NCI-H524 treated with DMSO at 0.1 percent for 48 hours (cell line): Measurements from ENCODE around the gene CTNNA2.

Experiments
- DNase-seq: peaks from one replicate; lab custom pipeline; 2025; lab: John Stamatoyannopoulos, UW

CTNNA2 gene

GRCh38 chr2:79984476-79984875 is 471.6 kb downstream of the CTNNA2 start:
- no peak for DNase-seq

GRCh38 chr2:79985145-79985544 is 472.3 kb downstream of the CTNNA2 start:
- no peak for DNase-seq

- no peak for DNase-seq
Measured at GRCh38 chr2:79985571-79985970, 472.7 kb downstream of the CTNNA2 start.

GRCh38 chr2:79993144-79993543 is 480.3 kb downstream of the CTNNA2 start:
- DNase-seq = no peak

GRCh38 chr2:79994161-79994560 is 481.3 kb downstream of the CTNNA2 start:
- no peak for DNase-seq

DNA sequence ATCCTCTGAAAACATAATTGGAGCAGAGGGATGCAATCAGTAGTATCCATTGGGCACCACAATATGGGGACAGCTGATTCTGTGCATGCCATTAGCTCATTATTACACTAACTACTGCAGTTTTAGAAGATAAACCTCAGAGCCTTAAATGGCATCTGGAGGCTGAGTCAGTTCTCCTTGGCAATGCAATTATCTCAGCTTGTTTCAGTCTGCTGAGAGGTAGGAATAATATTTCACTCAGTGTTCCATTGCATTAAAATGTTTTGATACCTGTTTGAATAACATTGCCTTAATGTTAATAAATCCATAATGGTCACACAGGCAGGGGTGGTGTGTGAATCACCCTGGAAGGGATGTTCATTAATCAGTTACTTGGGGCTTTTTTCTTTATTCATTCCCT is 482.1 kb downstream of the CTNNA2 start:
- DNase-seq = no peak

DNA sequence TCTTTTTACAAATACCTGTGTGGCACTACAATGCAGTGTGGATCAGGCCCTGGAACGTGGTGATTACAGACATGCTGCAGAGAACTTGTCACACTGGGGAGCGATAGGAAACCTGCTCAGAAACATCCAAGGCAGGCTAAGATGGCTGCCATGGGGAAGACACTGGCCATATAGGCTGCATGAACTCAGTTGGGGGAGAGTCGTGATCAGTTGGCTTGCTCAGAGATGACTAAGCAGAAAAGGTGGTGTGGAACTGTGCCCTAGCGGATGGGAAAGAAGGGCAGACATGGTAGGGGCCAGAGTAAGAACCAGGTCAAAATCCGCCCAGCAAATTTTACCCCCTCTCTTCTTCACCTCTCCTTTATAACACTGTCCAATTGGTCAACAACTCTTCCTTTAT is 483.9 kb downstream of the CTNNA2 start:
- no peak for DNase-seq

- no peak for DNase-seq
Measured at GRCh38 chr2:80001701-80002101, 488.9 kb downstream of the CTNNA2 start.

GRCh38 chr2:80002112-80002511 is 489.3 kb downstream of the CTNNA2 start:
- DNase-seq = no peak

GRCh38 chr2:80002568-80003157 is 489.8 kb downstream of the CTNNA2 start:
- no peak for DNase-seq

DNA sequence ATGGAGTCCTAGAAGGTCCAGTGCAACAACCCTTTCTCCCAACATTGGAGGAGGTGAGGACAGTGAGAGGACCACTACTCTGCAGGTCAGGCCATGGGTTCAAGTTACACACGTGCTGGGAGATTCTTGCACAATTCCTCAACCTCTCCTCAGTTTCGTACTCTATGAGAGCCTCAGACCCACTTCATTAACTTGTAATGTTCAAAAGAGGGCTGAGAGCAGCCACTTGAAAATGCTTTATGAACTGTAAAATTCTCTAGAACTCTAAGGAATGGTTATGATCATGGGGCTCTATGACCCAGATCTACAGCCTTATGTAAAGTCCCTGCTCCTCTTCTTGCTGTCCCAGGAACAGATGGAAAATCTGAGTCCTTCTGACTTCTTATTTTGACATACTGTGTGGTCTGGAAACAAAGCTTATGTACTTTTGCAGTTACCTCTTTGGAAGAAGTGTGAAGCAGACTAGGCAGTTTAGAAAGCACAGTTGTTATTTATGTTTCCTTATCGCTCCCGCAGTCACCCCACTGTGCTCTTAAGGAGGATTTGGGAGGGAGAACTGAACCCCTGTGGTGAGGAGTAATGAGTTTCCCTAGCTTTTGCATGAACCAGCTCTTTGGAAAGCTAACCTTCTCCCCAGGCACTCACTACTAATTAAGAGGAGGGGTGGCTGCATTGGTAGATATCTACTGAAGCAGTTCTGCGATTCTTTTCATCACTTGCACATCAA is 495.1 kb downstream of the CTNNA2 start:
- no peak for DNase-seq

GRCh38 chr2:80008596-80008995 is 495.7 kb downstream of the CTNNA2 start:
- DNase-seq = no peak

GRCh38 chr2:80009211-80009610 is 496.4 kb downstream of the CTNNA2 start:
- DNase-seq = no peak

DNA sequence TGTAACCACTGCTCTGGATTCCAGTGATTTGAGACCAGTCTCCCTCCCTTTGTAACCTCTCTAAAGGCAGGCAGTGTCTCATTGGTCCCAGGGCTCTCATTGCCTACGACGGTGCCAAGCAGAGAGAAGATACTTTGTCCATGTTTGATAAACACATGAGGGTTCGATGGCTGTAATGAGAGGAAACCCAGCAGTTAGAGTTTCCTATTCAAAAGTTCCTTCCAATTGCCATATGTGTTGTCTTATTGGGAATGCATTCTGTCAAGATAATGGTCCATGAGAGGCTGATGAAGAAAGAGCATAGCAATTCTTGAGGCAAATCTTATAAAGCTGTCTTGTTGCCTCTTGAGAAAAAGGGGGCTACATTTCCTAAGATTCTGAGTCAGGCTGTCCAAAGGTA is 499.2 kb downstream of the CTNNA2 start:
- DNase-seq = no peak

GRCh38 chr2:80014637-80015036 is 501.8 kb downstream of the CTNNA2 start:
- no peak for DNase-seq

GRCh38 chr2:80016171-80016570 is 503.3 kb downstream of the CTNNA2 start:
- DNase-seq = no peak

DNA sequence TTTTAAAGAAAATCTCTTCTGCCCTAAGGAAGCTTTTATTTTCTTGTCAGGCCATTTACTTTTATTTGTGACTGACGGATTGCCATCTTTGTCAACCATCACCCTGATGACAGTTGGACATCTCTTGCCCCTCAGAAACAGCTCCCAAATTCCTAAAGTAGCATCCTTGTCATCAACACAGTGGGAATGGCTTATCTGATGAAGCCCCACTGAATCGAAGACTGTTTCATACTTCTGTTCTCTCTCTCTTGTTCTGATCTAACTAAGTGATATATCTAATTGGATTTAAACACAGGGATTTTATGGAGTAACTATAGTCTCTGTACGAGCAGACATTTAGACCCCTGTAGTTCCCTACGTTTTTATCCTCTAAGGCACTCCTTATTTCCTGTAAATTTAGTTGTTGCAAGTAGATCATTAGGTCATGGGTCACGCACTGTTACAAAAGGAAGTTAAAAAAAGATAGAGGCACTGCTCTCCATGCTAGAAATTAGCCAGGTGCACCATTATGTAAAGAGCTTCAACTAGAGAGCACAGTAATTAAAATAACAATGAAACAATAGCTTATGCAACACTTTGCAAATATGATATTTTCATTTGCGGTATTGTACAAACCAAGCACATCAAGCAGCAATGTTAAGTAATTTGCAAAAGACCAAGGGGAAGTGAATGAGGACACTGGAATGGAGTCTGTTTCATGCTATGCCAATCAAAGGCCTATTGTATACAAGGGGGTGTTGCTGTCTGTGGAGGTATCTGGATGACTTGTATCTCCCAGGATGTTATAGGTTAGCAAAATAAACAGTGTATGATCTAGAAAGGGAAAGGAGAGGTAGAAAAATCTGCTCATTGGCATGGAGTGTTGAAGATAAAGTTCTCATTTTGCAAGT is 507.0 kb downstream of the CTNNA2 start:
- no peak for DNase-seq

DNA sequence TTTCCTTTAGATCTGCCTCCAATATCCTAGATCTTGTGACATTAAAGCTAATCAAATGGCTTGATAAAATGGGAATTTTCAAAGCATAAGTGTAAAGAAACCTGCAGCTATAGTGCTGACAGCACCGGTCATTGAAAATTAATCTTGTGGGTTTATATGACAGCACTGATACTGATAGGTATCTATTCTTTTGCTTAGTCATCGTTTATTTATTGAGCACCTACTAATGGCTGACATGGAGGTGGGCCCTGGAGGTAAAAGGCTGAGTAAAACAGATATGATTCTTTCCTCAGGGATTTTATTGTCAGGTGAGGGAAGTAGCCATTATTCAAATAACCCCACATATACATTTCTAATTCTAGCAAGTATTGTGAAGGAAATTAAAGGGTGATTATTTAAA is 509.2 kb downstream of the CTNNA2 start:
- DNase-seq = no peak

DNA sequence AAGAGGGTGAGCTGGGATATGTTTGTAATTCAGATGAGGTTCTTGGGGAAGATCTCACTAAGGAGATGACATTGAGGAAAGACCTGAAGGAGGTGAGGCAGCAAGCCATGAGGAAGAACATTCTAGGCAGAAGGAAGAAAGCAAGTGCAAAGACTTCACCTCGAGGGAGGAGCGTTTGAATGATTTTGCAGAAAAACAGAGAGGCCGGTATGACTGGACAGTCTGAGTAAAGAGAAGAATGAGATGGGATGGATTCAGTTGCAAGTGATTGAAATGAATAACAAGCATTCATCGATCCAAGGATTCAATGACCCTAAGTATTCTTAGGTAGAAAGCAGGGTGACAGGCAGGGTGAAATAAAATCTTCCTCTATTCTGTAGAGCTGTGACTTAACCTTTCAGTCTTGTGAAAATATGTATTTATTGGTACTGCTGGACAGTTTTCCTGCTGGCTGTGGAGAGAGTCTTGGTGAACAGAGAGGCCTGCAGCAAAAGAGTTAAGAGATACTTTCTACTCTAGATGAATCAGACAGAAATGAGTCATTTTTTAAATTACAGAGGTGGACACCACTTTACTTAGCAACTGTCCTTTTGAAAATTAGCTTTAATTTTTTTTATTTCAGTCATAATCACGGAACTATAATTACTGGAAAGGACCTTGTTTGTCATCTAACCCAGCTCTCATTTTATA is 513.3 kb downstream of the CTNNA2 start:
- no peak for DNase-seq

- no peak for DNase-seq
Measured at GRCh38 chr2:80028051-80028450, 515.2 kb downstream of the CTNNA2 start.

- no peak for DNase-seq
Measured at GRCh38 chr2:80028584-80028983, 515.7 kb downstream of the CTNNA2 start.

- DNase-seq = no peak
Measured at GRCh38 chr2:80030135-80030534, 517.3 kb downstream of the CTNNA2 start.
